Measurements from ENCODE around the gene MCCC2. TPM values are rescaled to one million over a fixed set of nuclear protein-coding genes. Genes with fewer than 3 reads are reported as not detected.

Gene MCCC2
- total and polyA plus RNA-seq, 2 of the 13 experiments (the other 11 are each of a cell fraction or from before 2014, with no cell fraction given): 44.8 to 83.6 TPM

DNA sequence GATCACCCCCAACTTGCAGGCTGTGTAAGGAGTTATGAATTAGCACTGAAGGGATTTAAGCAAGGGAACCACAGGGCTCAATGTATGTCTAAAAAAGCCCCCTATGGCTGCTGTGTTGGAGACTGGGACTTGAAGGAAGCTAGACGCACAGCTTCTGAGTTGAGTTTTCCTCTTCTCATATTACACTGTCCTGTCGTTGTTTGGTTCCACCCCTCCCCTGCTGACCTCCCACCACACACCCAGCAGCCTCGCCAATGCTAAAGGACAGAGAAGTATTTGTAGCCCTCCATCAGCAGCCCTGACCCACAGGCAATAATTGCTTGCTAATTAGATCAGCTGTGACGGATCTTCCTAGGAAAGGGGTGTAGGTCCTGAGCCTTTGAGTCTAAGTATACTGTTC is 116.8 kb downstream of the MCCC2 start:
- WGBS (ENCODE audit: low lambda C conversion rate): 5% methylated on average over 4 of the region's 4 CpGs
- no peaks in the 10 kb centered on the region for H3K36me3 ChIP-seq (replicated peaks in 1 of 2; ENCODE audit: control insufficient read depth in 1 of 2, insufficient read depth in 2 of 2, low read length in 2 of 2)
- ATAC-seq: no peak
- H2AFZ ChIP-seq (ENCODE audit: low read length): no peak overlapping the region
- POLR2A ChIA-PET: interaction anchor here (0.9 kb wide), 1 partner anchor 39 kb away, joined by 3 read pairs; no protein-coding TSS in a partner anchor
- FAIRE-seq: no peak
- no peaks in the 10 kb centered on the region for H3K9me3 ChIP-seq (ENCODE audit: low read length)
- intact Hi-C loops (cut with micrococcal nuclease; ENCODE audit: unreplicated experiment): no loop called here
- DNase-seq (ENCODE audit: low spot score): no peak
- no peak overlapping the region for H3K4me3 ChIP-seq (replicated peaks in 1 of 3; ENCODE audit: insufficient read depth in 1 of 3, low read depth in 2 of 3, low read length in 3 of 3)
- H3K27me3 ChIP-seq (ENCODE audit: control insufficient read depth in 1 of 2, insufficient read depth in 2 of 2, low read length in 2 of 2): peaks cover 0 to 2% of the 10 kb centered on the region in 2 experiments; a peak in 2 of 5 replicates
- no peak overlapping the region for H3K9ac ChIP-seq (ENCODE audit: insufficient read depth, low read depth, low read length)
- no peak overlapping the region for H3K4me2 ChIP-seq (ENCODE audit: low read depth, low read length)
- no peaks in the 10 kb centered on the region for H4K20me1 ChIP-seq (ENCODE audit: insufficient read depth, low read length)
- peaks cover 14% of the 10 kb centered on the region; the same call in 1 of the 2 replicates for H3K4me1 ChIP-seq (ENCODE audit: insufficient read depth, low read length)
- BruUV-seq (replicated peaks): no TSS peak
- H3K27ac ChIP-seq (ENCODE audit: extremely low read length, insufficient read depth, low read length): no peak overlapping the region
- in situ Hi-C loops (cut with HindIII; ENCODE audit: extremely low pct_ligation_motif_present, low pct_unique_long_range_greater_than_20kb): no loop called here
- no peaks in the 10 kb centered on the region for H3K79me2 ChIP-seq (ENCODE audit: insufficient read depth, low read length)
- CTCF ChIA-PET (ENCODE audit: low intra/inter-chr PET ratio, low total read pairs): no interaction called here
- no peak for TF ChIP-seq ZNF3 (CRISPR knock-in tag; IDR thresholded peaks at IDR 0.05)
- no peak for TF ChIP-seq ESRRA (CRISPR knock-in tag; IDR thresholded peaks at IDR 0.05; ENCODE audit: low read depth)
- TF ChIP-seq GFI1 (CRISPR knock-in tag; IDR thresholded peaks at IDR 0.05; ENCODE audit: borderline replicate concordance): no peak
- TF ChIP-seq MAFF (IDR thresholded peaks at IDR 0.05; ENCODE audit: low read depth, low read length): no peak
- no peak for TF ChIP-seq SNAPC5 (CRISPR knock-in tag; IDR thresholded peaks at IDR 0.05; ENCODE audit: borderline replicate concordance)
- TF ChIP-seq ZNF816 (CRISPR knock-in tag; IDR thresholded peaks at IDR 0.05; ENCODE audit: borderline replicate concordance): no peak
- TF ChIP-seq UBTF (CRISPR knock-in tag; IDR thresholded peaks at IDR 0.05): no peak
- no peak for TF ChIP-seq ZNF556 (CRISPR knock-in tag; IDR thresholded peaks at IDR 0.05; ENCODE audit: borderline replicate concordance)
- no peak for TF ChIP-seq RAD51 (IDR thresholded peaks at IDR 0.05; ENCODE audit: borderline replicate concordance)
- TF ChIP-seq NR2F6 (IDR thresholded peaks at IDR 0.05): no peak
- no peak for TF ChIP-seq NR2F6 (CRISPR knock-in tag; IDR thresholded peaks at IDR 0.05)
- TF ChIP-seq NFRKB (IDR thresholded peaks at IDR 0.05): no peak
- TF ChIP-seq ZNF496 (CRISPR knock-in tag; IDR thresholded peaks at IDR 0.05; ENCODE audit: insufficient replicate concordance): no peak
- no peak for TF ChIP-seq ZNF296 (CRISPR knock-in tag; conservative IDR thresholded peaks at IDR 0.05)
- no peak for TF ChIP-seq ZNF142 (CRISPR knock-in tag; IDR thresholded peaks at IDR 0.05)

All from HepG2 (cell line).